CD4-positive, alpha-beta T cell treated with Interleukin-15 for 4 hours (primary cell): ENCODE measurements around the gene MAP4K2.
"Not testable (repeated sequence)": the region's sequence is repeated elsewhere in the genome, so short reads cannot be mapped to it uniquely, and the experiment has no call there.

ENCODE experiments used
- DNase-seq: peaks from one replicate; pipeline ENCODE4 v3.0.0-alpha.2; 2020; ENCODE audit warnings: low spot score

MAP4K2 gene

DNA sequence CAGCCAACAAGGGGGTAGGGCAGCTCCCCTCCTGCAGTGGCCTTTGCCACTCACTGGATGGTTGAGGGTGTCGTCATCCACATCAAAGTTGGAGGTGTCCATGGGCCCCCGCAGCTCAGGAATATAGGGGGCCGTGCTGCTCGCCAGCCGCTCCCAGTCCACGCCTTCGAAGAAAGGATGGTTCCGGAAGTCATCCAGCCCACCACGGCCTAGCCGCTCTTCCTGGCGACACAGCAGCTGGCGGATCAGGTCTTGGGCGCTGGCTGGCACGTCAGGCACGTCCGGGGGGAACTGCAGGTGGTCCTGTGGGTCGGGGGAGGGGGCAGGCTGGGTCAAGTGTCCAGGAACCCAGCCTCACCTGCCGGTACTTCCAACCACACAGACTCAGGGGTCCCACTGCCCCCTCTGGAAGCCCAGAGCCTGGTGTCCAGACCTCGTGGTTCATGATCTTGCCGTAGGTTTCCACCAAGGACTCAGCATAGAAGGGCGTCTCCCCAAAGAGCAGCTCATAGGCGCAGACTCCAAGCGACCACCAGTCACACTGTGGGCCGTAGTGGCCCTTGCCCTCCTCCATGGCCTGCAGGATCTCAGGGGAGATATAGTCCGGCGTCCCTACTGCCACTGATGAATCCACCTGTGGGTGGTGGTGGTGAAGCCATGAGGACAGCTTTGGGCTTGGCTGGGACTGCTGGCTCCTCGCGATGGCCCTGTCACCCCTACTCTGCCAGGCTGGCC, 35.8 kb upstream of the MAP4K2 start:
- DNase-seq = no peak

DNA sequence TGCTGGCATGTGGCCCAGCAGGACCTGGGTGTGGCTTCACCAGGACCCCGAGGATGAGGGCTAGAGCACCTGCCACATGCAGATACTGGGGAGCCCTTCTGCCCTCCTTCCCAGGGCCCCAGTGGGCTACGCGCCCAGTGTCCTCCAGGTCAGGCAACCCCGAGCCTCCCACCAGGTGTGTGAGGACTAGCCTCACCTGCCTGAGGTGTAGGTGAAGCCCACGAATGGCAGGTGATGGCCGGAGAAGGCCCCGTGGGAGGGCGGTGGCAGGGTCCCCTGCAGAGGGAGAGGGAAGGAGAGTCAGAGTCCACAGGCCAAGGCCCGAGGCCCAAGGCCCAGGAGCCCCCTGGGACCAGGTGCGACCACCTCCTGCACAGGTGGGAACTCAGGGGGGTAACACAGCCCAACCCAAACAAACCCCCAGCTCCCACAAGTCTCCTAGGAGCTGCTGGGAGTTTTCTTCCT, 34.9 kb upstream of the MAP4K2 start:
- DNase-seq = no peak

DNA sequence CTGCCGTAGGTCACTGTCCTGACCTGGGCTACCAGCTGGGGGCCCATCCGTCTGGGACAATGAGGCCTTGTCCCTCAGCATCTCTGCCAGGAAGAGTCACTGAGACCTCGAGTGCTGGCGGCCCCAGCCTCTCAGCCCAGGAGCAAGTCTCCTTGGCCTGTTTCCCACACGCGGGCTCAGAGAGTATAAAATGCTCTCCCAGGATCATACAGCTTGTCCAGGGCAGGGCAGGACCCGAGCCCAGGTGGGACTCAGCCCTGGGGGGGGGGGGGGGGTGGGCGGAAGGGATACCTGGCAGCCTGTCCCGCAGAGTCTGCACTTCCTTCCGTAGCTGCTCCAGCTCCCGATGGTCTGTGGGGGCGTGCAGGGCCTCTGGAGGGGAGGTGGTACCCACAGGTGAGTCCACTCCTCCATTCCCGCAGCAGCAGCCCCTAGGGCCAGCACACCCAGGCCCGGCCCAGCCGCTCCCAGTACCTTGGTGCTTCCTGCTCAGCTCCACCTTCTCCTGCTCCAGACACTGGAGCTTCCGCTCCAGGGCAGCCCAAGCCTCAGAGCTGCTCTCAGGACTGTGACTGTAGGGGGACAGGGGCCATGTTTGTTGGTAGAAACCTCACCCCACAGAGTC, 33.5 kb upstream of the MAP4K2 start:
- DNase-seq = no peak

DNA sequence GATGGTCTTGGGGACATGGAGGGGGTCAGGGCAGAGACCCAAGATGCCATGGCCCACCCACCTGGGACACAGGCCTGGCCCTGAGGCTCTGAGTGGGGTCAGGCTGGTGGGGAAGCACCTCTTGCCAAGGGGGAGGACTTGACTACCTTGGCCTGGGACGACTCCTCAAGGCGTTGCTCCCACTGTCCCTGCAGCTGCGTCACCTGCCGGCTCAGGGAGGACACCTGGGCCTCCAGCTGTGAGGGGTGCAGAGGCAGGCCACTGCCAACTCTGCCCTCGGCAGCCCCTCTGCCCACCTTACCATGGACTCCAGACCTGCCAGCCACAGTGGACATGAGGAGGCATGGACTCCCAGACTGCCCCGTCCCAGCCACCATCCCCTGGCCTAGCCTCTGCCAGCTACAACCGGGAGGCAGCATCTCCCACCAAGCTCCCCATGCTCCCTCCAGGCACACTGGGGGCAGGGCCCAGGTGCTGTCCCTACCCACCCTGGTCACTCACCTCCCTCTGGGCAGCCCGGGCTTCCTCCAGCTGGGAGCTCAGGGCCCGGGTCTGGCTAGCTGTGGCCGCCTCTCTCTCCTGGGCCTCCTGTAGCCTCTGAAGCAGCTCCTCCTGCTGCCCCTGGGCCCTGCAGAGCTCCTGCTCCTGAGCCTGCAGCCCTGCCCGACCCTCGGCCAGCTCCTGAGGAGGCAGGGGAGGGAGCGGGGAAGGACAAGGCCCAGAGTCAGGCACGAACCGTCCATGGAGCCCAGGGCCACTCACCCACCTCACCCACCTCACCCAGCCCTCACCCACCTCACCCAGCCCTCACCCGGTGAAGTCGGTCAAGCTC, 32.8 kb upstream of the MAP4K2 start:
- no peak for DNase-seq

DNA sequence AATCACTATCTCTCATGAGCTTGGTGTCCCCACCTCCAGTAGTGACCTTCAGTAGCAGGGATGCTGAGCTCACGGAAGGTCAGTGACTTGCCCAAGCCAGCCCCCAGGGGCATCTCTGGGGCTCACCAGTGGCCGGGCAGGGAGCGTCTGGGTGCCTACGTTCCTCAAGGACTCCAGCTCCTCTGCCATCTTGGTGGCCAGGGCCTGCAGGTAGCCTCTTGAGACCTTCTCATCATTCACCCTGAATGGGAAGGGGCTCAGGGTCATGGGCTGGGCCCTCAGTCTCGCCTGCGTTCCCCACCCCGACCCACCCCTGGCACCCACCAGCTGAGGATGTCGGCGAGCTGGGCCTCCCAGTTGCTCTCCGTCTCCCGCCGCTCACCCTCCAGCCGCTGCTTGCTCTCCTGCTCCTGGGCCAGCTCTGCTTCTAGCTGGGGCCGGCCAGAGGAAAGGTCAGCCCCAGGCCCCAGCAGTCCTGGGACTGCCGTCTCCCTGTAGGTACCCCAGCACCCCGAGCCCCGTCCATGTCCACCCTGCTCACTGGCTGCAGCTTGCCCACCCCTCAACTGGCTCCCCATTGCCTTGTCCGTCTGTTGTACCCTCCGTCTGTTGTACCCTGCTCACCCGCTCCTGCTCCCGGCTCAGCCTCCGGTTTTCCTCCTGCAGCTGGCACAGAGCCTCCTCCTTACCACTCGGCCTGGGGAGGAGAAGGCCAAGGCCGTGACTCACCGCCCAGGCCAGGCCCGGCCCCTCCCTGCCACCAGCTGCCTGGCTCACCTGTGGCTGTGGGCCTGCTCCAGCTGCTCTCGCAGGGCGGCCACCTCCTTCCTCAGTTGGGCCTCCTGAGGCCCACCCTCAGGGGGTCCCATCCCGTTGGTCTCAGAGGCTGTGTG, 32.0 kb upstream of the MAP4K2 start:
- no peak for DNase-seq

GRCh38 chr11:64834031-64834722, 31.2 kb upstream of the MAP4K2 start:
- DNase-seq = no peak

- no peak for DNase-seq
Observed at GRCh38 chr11:64833509-64833908, 30.5 kb upstream of the MAP4K2 start.

- DNase-seq = no peak
Observed at GRCh38 chr11:64833198-64833502, 30.1 kb upstream of the MAP4K2 start.

- DNase-seq = no peak
Observed at GRCh38 chr11:64832467-64833197, 29.6 kb upstream of the MAP4K2 start.

GRCh38 chr11:64831411-64831891, 28.4 kb upstream of the MAP4K2 start:
- no peak for DNase-seq

DNA sequence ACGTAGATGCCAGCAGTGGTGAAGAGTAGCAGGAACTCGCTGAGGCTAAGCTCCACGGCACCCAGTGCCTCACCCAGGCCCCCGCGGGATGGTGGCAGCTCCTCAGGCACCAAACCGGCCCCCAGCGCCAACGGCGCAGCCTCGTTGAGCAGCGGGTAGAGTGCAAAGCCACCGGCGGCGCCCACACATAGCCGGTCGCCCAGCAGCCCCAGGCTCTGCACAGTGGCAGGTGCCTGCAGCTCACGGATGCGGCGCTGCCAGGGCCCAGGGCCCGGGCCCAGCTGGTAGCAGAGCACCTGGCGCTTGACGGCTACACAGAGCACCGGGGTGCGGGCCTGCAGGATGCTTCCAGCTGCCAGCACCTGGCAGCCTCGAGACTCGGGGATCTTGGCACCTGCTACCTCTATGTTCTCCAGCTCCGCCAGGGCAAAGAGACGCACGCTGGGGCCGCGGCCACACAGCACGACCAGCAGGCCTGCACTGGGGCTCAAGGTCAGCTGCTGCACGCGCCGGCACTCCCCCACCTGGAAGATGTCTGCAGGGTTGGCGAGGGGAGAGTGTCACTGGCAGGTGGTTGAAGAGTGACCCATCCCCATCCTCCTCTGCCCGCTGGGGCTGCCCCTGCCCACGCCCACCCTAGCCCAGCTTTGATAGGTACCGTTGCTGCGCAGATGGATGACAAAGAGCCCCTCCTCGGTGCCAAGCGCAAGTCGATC, 26.7 kb upstream of the MAP4K2 start:
- DNase-seq = no peak

GRCh38 chr11:64827451-64827839, 24.4 kb upstream of the MAP4K2 start:
- no peak for DNase-seq

DNA sequence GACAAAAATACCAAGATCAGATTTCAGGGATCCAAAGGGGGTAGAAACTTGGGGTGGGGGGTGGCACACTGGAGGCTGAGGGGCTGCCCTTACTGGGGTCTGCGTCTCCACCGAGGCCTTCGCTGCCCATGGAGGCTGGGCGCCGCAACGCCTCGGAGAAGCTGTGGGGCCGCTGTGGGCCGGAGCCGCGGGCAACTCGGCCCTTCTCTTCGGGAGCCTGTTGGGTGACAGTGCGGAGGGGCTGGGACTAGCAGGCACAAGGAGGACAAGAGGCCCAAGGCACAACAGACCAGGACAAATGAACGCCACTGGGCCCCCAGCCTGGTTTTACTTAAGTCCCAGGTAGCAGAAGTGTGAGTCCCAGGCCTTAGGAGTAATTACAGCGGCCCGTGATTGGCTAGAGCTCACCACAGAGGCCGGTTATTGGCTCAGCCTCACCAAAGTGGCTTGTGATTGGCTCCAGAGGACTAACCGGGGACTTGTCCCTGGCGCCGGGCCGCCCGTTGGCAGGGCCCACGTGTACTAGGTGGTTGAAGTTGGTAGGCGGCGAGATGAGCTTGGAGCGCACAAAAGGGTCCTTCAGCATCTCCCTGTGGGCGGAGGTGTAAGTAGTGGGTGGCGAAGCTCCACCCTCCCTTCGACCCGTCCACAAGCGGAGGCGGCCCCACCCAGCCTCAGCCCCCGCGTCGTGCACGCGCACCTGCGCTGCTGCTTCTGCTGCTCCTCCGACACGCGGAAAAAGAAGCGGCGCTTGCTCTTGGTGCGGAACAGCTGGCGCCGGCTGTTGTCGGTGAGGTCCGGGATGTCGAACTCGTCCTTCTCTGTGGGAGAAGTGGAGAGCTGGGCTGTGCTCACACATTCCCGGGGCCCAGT, 23.8 kb upstream of the MAP4K2 start:
- DNase-seq = no peak

- DNase-seq = no peak
Observed at GRCh38 chr11:64826062-64826461, 23.0 kb upstream of the MAP4K2 start.

DNA sequence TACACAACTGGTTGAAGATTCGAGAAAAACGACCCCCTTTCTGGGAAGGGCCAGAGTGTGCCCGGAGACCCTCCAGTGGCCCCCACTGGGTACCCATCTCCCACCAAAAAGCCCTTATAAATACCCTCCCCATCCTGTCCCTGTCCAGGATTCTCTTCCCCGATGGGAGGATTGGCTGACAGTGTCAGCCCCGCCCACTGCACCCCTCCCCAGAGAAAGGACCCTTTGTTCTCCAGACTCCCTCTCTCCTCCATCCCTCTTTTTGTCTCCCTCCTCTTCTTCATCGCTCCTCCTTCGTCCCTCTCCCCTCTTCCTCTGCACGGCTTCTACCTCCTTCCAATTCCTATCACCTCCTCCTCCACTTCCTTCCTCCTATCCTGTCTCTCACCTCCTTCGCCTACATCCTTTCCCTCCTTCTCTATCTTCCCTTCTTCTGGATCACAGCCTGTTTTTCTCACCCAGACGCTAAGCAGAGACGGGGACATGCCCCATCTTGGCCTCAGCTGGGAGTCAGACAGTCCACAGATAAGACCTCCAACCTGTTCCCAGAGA, 20.6 kb upstream of the MAP4K2 start:
- no peak for DNase-seq

DNA sequence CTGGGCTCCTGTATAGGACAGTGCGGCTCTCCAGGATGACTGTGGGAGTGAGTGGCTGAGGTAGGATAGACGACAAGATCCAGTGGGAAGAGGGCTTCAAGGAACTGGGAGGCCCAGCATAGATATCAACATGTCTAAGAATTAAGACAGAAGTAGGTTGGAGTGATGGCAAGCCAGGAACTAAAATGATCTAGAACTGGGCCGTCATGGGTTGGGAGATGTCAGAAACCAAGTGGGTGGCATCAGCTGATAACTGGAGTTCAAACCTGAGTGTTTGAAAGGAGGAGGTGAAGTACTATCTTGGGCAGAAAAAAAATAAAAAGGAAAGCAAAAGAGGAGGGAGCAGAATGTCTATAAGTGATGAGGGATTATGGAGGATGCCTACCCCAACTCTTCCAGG, 14.5 kb upstream of the MAP4K2 start:
- DNase-seq = no peak

DNA sequence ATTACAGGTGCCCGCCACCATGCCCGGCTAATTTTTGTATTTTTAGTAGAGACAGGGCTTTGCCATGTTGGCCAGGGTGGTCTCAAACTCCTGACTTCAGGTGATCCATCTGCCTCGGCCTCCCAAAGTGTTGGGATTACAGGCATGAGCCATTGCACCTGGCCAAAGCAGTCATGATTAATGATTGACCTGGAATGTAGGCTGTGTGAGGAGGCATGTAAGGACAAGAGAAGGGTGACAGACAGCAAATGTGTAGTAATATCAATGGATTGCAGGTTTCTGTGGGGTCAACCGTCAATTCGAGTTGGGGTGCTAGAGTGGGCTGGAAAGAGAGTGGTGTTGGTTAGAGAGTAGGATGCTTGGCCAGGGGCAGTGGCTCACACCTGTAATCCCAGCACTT, 12.4 kb upstream of the MAP4K2 start:
- not testable (repeated sequence) for DNase-seq

DNA sequence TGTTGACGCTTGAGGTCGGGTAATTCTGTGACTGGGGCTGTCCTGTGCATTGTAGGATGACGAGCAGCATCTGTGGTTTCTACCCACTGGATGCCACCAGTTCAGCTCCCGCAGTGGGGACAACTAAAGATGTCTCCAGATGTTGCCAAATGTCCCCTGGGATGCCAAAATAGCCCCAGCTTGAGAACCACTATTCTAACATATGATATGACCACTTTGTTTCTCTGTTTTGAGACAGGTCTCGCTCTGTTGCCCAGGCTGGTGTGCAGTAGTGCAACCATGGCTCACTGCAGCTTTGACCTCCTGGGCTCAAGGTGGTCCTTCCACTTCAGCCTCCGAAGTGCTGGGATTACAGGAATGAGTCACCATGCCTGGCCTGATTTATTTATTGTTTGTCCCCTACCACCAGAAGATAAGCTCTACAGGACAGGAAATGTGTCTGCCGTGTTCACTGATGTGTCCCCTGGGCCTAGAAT, 11.7 kb upstream of the MAP4K2 start:
- no peak for DNase-seq

DNA sequence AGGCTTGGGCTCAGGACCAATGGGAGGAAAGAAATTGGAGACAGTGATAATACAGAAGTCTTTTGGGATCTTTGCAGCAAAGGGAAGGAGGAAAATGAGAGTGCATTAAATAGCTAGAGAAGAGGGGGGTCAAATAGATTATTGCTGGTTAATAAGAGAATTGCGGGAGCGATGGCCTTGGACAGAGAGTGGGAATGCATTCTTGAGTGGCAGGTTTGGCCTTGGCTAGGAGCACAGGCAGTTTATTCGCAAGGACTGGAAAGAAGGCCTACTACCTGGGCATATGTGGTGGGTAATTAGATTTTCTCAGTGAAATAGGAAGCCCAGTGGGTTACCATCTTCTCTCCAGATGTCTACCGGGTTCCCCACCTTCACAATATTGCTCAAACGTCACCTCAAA, 10.8 kb upstream of the MAP4K2 start:
- no peak for DNase-seq
